Spinal cord (tissue), 10 donors: ENCODE data around the gene KCNH1. TPM values are rescaled to one million over a fixed set of nuclear protein-coding genes. Genes with fewer than 3 reads are reported as not detected.
"Not testable (repeated sequence)": the region's sequence is repeated elsewhere in the genome, so short reads cannot be mapped to it uniquely, and the experiment has no call there.

Experiments used
- DNase-seq, 6 donors: peaks; one replicate each; pipeline versions ENCODE4 v3.0.0 to v3.0.0-alpha.2; 2013 to 2015; ENCODE audit warnings: low spot score in 6 of 6, low read depth in 4 of 6
- H3K27ac ChIP-seq: one replicate; pipeline ENCODE4 v1.5.1; 2013; ENCODE audit warnings: low read depth, low read length, control low read depth
- H3K27me3 ChIP-seq: one replicate; pipeline ENCODE4 v1.6.1; 2013; ENCODE audit warnings: low read length; ENCODE audit not compliant: control insufficient read depth, insufficient read depth
- H3K36me3 ChIP-seq: one replicate; pipeline ENCODE4 v1.6.1; 2013; ENCODE audit warnings: low read length; ENCODE audit not compliant: control insufficient read depth, insufficient read depth
- H3K4me1 ChIP-seq: one replicate; pipeline ENCODE4 v1.6.1; 2013; ENCODE audit warnings: low read length; ENCODE audit not compliant: control insufficient read depth, insufficient read depth
- H3K4me3 ChIP-seq: one replicate; pipeline ENCODE4 v1.5.1; 2013; ENCODE audit warnings: low read depth, low read length, control low read depth
- H3K9me3 ChIP-seq: one replicate; pipeline ENCODE4 v1.6.1; 2013; ENCODE audit warnings: low read length; ENCODE audit not compliant: control insufficient read depth, insufficient read depth
- WGBS: methylation state at CpG from one replicate; pipeline ENCODE4 v1.1.5; 2013; ENCODE audit warnings: missing lambda C conversion rate; ENCODE audit not compliant: insufficient coverage; 5-methylcytosine and 5-hydroxymethylcytosine counted together
- polyA plus RNA-seq, 2 donors: library from polyadenylated mRNA; unstranded; fragments of 120-200 nt; gene quantifications; one replicate each; pipeline ENCODE4 v1.2.1, GENCODE V29; 2013; ENCODE audit not compliant: insufficient read length in 2 of 2
- total RNA-seq, 2 donors: library from RNA; depleted of rRNA in 1 of 2; stranded (reverse); fragments of 120-200 nt in 1 of 2; fragments of >200 nt in 1 of 2; gene quantifications; one replicate each; pipeline versions ENCODE4 v1.2.3 to v1.2.4, GENCODE V29; 2013 to 2014
- donor health status: healthy.

The KCNH1 gene
- total and polyA plus RNA-seq, 4 donors: 2.6 to 8.6 (median 3.8) TPM

DNA sequence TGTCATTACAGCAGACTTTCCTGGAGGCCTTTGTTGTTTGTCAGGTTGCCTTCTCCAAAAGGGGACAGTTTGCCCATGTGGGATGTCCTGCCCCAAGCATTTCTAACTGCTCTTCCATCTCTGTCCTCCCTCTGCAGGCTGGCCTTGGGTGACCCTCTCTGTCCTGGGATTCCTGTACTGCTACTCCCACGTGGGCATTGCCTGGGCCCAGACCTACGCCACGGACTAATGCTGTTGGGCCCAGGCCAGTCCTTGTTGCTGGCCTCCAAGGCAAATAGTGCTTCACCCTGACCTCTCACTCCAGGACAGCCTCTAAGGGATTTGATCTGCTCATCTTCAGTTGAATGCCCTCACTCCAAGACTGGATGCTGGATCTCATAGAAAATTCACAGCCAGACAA, 459.8 kb downstream of the KCNH1 start:
- Histone ChIP-seq H3K36me3 (no peaks in the 10 kb centered on the region), H3K4me3 (no peak overlapping the region), H3K9me3 (no peaks in the 10 kb centered on the region), H3K27ac (no peak overlapping the region), H3K27me3 (no peaks in the 10 kb centered on the region), H3K4me1 (no peaks in the 10 kb centered on the region)
- 95% methylated on average over 3 of the region's 3 CpGs for WGBS
- DNase-seq: no peak

DNA sequence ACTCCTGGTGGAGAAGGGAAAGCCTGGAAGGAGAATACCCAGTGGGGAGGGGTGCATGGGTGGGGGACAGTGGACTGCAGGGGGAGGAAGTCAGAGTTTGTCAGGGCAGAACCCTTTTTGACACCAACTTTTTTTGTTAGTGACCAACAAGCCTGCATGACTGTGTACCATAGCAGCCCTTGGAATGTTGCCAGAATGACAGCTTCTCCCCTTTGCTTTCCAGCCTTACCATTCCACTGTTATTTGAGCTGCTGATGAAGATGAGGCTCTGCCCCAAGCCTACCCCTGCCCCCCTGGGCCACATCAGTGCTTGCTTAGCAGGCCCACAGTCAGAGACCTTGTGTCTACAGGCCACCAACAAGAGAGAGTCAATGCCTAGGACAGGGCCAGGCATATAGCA, 464.0 kb downstream of the KCNH1 start:
- no peak overlapping the region for H3K27ac ChIP-seq
- H3K4me1 ChIP-seq: no peaks in the 10 kb centered on the region
- no peaks in the 10 kb centered on the region for H3K27me3 ChIP-seq
- DNase-seq: no peak
- H3K4me3 ChIP-seq: no peak overlapping the region
- no peaks in the 10 kb centered on the region for H3K9me3 ChIP-seq
- no peaks in the 10 kb centered on the region for H3K36me3 ChIP-seq

DNA sequence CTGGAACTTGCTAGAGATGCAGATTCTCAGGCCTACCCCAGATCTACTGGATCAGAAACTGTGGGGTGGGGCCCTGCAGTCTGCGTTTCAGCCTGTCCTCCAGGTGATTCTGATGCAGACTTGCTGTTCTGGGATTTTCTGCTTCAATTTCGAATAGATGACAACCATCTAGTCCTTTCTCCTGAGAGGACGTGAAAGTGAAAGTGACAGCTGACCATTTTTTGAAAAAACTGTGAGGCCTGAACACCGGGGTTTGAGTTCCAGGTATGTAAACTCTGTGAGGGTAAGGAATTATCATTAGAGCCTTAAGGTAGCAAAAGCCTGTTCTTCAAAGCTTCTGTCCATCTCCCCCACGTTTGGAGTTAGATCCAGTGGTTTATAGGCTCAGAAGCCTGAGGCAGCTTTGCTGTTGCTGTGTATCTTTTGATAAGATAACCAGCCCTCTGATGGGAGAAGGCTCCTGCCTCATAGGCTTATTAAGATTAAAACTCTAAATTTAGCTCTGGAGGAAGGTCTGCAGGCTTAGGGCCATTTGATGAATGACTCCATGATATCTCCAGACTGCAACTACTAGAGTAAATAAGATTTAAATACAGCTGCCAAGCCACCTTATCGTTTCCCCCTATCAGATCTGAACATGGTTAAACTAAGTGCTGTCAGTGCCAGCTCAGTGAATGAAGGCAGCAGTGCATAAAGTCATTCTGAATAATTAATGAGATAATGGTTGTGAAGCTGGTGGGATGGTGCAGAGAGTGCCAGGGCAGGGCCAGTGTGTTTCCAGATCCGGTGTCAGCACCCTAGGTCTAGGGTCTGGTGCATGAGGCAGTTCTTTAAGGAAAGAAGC, 470.0 kb downstream of the KCNH1 start:
- Histone ChIP-seq H3K4me1 (peaks cover 5% of the 10 kb centered on the region), H3K27ac (no peak overlapping the region), H3K4me3 (no peak overlapping the region), H3K27me3 (no peaks in the 10 kb centered on the region), H3K36me3 (no peaks in the 10 kb centered on the region), H3K9me3 (no peaks in the 10 kb centered on the region)
- WGBS: 75% methylated on average over 2 of the region's 7 CpGs
- peak in 1 of 6 donors; percentile 27 for DNase-seq

DNA sequence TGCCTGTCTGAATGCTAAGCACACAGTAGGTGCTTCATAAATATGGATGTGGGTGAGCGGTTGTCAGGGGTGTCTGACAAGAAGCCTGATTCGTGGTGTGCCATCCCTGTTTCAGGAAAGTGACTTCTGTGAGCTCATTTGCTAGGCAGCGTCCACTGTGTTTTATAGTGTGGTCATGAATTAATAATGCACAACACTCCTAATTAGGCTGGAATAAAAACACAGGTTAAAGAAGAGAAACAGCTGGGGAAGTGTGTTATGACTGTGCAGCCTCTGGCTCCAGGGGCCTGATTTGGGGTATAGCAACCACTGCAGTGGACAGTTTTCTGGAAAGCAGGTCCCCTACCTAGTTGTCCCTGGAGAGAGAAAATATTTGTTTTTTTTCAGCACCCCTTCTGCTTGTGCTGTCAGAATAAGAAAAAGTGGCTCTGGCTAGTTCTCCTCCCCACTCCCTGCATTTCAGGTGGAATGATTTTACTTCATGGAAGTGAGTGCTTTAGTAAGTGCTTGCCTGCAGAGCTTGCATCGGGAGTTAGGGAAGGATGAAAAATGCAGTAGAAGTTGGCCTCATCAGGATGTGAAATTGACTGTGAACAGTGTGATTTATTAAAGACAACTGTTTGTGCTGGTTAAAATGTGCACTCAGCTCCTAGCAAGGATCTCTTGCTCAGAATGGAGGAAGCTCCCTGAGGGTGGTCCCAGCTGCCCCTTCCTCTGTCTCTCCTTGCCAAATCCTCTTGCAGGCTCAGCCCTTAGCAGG, 471.5 kb downstream of the KCNH1 start:
- Histone ChIP-seq H3K9me3 (no peaks in the 10 kb centered on the region), H3K4me3 (no peak overlapping the region), H3K36me3 (no peaks in the 10 kb centered on the region), H3K27ac (no peak overlapping the region), H3K4me1 (peaks cover 5% of the 10 kb centered on the region), H3K27me3 (no peaks in the 10 kb centered on the region)
- 26% methylated on average over 3 of the region's 4 CpGs for WGBS
- peak in 1 of 6 donors; percentile 82 for DNase-seq

DNA sequence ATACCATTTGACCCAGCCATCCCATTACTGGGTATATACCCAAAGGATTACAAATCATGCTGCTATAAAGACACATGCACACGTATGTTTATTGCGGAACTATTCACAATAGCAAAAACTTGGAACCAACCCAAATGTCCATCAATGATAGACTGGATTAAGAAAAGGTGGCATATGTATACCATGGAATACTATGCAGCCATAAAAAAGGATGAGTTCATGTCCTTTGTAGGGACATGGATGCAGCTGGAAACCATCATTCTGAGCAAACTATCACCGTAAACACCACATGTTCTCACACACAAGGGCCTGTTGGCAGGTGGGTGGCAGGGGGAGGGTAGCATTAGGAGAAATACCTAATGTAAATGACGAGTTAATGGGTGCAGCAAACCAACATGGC, 472.4 kb downstream of the KCNH1 start:
- not testable (repeated sequence) for H3K9me3 ChIP-seq, H3K36me3 ChIP-seq, DNase-seq, H3K4me3 ChIP-seq, H3K27ac ChIP-seq, H3K27me3 ChIP-seq, H3K4me1 ChIP-seq
- WGBS: no CpG with 5 or more reads among the region's 4 CpGs

DNA sequence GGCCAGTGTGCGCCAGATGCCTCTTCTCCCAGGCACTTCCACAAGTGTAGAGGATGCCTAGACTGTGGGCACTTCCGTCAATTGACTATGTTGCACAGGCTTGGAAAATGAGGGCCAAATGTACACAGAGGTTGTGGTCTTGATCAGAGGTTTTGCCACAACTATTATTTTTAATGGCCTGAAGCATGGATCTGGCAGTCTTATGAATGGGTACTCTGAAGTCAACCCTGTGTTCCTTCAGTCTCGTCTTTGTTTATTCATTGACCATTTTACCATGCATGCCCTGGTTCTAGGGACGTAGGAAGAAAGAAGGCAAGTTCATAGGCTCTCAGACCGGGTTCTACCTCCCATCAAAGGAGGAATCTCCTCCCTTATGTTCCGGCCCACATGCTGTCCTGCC, 476.1 kb downstream of the KCNH1 start:
- no peak overlapping the region for H3K4me3 ChIP-seq
- H3K27me3 ChIP-seq: no peaks in the 10 kb centered on the region
- no peaks in the 10 kb centered on the region for H3K9me3 ChIP-seq
- peaks cover 2% of the 10 kb centered on the region for H3K4me1 ChIP-seq
- DNase-seq: no peak
- 94% methylated on average over 4 of the region's 6 CpGs for WGBS
- H3K36me3 ChIP-seq: no peaks in the 10 kb centered on the region
- no peak overlapping the region for H3K27ac ChIP-seq

DNA sequence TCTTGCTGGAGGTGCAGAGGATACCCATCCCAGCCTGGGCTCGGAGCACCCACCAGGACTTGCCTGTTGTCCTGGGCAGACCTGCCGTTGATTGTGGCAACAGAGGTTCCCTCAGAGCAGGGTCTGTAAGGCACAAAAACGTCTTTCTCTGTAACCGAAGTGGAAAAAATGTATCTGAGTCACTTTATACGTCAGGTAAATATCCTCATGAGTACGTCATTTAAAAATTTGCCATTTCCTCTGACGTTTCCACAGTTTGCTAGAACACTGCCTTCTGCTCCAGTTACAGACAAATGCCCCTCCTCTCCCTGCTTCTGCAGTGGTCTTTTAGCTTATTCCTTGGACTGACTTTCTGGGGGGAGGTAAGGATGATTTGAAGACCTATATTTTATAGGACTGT, 478.4 kb downstream of the KCNH1 start:
- no peak for DNase-seq
- H3K27me3 ChIP-seq: no peaks in the 10 kb centered on the region
- H3K36me3 ChIP-seq: no peaks in the 10 kb centered on the region
- H3K9me3 ChIP-seq: no peaks in the 10 kb centered on the region
- H3K4me1 ChIP-seq: no peaks in the 10 kb centered on the region
- H3K4me3 ChIP-seq: no peak overlapping the region
- H3K27ac ChIP-seq: no peak overlapping the region
- WGBS: 86% methylated on average over 6 of the region's 7 CpGs

DNA sequence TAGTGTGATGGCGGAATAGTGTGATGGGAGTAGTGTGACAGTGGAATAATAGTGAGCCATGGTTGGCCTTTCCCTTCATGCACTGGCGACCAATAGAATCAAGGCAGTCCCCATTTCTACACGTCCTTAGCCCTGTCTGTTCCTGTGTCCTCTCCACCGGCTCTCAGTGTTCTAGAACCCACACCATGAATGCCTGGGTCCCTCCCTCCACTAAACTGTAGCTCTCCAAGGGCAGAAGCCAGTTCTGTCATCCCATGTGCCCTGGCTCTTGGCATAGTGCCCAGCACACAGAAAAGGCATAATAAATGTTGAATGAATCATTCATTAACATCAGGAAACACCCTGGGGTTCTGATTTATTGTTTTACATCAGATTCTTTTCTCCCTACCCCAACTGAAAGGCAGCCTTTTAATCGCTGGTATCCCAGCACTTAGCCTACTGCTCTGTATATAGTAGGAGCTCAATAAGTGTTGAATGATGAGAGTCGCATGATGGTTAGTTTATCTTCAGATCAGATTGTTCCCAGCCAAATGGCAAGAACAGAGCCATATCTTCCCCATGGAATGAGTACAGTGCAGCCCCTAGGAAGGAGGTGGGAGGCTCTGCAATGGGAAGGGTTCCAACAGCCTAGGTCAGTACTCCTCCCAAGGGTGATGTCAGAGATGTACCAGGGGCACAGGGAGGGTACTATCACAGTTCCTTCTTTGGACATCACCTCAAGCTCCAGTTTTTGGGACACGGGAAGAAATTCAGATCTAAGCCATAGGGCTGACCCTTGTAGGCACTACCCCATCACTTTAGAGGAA, 479.6 kb downstream of the KCNH1 start:
- Histone ChIP-seq H3K9me3 (no peaks in the 10 kb centered on the region), H3K4me1 (no peaks in the 10 kb centered on the region), H3K27me3 (no peaks in the 10 kb centered on the region), H3K36me3 (no peaks in the 10 kb centered on the region), H3K27ac (no peak overlapping the region), H3K4me3 (no peak overlapping the region)
- 80% methylated on average over 4 of the region's 7 CpGs for WGBS
- no peak for DNase-seq

DNA sequence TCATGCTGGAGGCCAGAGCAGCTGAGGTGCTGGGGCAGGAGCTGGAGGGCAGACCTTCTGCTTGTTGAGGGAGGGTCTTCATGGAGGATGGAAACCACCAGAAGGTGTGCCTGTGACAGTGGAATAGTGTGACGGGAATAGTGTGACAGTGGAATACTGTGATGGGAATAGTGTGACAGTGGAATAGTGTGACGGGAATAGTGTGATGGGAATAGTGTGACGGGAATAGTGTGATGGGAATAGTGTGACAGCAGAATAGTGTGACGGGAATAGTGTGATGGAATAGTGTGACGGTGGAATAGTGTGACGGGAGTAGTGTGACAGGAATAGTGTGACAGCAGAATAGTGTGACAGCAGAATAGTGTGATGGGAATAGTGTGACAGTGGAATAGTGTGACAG, 480.2 kb downstream of the KCNH1 start:
- DNase-seq: no peak
- WGBS: 60% methylated on average over 6 of the region's 6 CpGs
- no peaks in the 10 kb centered on the region for H3K36me3 ChIP-seq
- H3K27ac ChIP-seq: no peak overlapping the region
- no peaks in the 10 kb centered on the region for H3K27me3 ChIP-seq
- H3K9me3 ChIP-seq: no peaks in the 10 kb centered on the region
- no peak overlapping the region for H3K4me3 ChIP-seq
- no peaks in the 10 kb centered on the region for H3K4me1 ChIP-seq
